Stimulated activated CD4-positive, alpha-beta T cell treated with anti-CD3 and anti-CD28 coated beads, Interleukin-15, amount 100 ng/mL, for 48 hours (primary cell): ENCODE measurements around the gene EME1.
A peak's percentile ranks its signal among the peaks of the same experiment; 100 is the strongest.

Experiments used
- DNase-seq, 2 donors: peaks; one replicate each; pipeline ENCODE4 v3.0.0-alpha.2; 2020; ENCODE audit warnings: low read depth in 2 of 2

EME1 gene

GRCh38 chr17:50348522-50349242 lies 24.3 kb upstream of the EME1 start:
- no peak for DNase-seq

GRCh38 chr17:50349243-50349600 lies 23.8 kb upstream of the EME1 start:
- DNase-seq, result no peak

DNA sequence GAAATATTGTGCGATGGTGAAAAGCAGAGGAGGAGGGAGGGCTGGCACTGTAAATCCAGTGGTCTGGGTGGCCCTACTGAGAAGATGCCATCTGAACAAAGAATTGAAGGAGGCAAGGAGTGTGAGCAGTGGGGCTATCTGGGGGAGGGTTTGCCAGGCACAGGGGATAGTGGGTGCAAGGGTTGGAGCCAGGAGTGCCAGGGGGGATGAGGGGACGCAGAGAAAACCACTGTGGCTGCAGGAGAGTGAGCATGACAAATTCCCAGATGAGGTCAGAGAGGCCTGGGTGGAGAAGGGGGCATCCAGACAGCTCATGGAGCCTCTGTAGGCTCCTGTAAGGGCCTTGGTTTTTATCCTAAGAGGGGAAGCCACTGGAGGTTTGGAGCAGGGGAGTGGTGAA lies 22.3 kb upstream of the EME1 start:
- no peak for DNase-seq

- DNase-seq, result no peak
Observed at GRCh38 chr17:50352072-50352692, 20.8 kb upstream of the EME1 start.

- DNase-seq, result no peak
Observed at GRCh38 chr17:50352693-50353599, 20.1 kb upstream of the EME1 start.

GRCh38 chr17:50353600-50354195 lies 19.3 kb upstream of the EME1 start:
- no peak for DNase-seq

- no peak for DNase-seq
Observed at GRCh38 chr17:50354198-50354597, 18.8 kb upstream of the EME1 start.

DNA sequence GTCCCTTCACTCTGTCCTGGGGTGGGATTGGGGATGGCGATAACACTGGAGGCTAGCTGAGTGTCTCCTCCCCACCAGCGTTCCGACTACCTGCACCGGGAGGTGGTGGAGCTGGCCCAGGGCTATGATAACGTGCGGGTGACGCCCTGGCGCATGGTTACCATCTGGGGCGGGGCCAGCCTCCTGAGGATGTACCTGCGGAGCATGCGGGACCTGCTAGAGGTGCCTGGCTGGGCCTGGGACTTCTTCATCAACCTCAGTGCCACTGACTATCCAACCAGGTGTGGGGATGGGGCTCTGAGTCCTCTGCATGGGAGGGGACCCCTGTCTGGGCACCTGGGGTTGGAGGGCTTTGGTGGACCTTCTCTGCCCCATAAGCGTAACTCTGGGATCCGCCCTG lies 18.3 kb upstream of the EME1 start:
- DNase-seq, result no peak

GRCh38 chr17:50355336-50355700 lies 17.7 kb upstream of the EME1 start:
- DNase-seq, result no peak

DNA sequence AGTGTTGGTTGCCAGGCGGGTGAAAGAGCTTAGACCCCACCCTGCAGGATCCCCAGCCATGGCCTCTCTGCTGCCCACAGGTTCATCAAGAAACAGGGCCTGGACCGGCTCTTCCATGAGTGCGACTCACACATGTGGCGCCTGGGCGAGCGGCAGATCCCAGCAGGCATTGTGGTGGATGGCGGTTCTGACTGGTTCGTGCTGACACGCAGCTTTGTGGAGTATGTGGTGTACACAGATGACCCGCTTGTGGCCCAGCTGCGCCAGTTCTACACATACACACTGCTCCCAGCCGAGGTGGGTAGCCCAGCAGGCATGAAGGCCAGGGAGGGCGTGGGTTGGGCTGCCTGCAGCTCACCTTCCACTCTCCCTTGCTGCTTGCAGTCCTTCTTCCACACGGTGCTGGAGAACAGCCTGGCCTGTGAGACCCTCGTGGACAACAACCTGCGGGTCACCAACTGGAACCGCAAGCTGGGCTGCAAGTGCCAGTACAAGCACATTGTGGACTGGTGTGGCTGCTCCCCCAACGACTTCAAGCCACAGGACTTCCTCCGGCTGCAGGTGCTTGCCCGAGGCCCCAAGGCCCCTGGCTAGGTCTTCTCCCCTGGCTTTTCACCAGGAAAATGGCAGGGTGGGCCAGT lies 17.2 kb upstream of the EME1 start:
- no peak for DNase-seq

GRCh38 chr17:50356418-50356817 lies 16.6 kb upstream of the EME1 start:
- DNase-seq, result no peak

DNA sequence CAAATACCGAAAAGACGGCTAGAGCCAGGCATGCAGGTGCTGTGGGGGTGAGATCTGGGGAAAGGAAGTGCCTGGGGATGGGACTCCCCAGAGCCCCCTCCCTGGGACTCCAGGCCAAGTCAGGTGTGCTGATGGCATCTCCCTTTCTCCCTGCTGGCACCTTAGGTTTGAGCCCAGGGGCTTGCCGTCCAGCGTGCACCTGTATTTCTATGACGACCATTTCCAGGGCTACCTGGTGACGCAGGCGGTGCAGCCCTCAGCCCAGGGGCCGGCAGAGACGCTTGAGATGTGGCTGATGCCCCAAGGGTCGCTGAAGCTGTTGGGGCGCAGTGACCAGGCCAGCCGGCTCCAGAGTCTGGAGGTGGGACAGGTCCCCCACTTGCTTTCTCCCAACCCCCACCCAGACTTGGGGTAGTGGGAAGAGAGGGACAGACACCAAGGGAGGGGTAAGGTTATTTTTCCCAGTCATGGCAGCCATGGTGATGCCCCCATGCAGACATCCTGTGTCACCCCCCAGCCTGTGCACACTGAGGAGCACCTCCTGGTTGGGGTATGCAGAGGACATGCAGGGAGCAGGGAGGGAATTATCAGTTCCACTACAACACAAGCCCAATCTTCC lies 16.0 kb upstream of the EME1 start:
- no peak for DNase-seq

DNA sequence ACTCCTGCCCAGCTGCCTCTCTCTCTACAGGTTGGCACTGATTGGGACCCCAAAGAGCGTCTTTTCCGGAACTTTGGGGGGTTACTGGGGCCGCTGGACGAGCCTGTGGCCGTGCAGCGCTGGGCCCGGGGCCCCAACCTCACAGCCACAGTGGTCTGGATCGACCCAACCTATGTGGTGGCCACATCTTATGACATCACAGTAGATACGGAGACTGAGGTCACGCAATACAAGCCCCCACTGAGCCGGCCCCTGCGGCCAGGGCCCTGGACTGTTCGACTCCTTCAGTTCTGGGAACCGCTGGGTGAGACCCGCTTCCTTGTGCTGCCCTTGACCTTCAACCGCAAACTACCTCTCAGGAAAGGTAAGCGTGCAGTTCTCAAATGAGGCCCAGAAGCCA lies 14.9 kb upstream of the EME1 start:
- no peak for DNase-seq

GRCh38 chr17:50359005-50359699 lies 13.9 kb upstream of the EME1 start:
- DNase-seq, result no peak

DNA sequence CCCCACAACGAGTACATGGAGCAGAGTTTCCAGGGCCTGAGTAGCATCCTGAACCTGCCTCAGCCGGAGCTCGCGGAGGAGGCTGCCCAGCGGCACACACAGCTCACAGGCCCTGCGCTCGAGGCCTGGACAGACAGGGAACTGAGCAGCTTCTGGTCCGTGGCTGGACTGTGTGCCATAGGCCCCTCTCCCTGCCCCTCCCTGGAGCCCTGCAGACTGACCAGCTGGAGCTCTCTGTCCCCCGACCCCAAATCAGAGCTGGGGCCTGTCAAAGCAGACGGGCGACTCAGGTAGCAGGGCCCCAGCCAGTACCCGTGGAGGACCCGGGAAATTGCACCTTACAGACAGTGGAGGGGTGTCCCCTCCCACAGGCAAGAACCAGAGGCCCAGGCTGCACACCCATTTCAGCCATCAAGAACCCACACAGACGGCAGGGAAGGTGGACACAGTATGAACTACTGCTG lies 13.0 kb upstream of the EME1 start:
- DNase-seq, result no peak

DNA sequence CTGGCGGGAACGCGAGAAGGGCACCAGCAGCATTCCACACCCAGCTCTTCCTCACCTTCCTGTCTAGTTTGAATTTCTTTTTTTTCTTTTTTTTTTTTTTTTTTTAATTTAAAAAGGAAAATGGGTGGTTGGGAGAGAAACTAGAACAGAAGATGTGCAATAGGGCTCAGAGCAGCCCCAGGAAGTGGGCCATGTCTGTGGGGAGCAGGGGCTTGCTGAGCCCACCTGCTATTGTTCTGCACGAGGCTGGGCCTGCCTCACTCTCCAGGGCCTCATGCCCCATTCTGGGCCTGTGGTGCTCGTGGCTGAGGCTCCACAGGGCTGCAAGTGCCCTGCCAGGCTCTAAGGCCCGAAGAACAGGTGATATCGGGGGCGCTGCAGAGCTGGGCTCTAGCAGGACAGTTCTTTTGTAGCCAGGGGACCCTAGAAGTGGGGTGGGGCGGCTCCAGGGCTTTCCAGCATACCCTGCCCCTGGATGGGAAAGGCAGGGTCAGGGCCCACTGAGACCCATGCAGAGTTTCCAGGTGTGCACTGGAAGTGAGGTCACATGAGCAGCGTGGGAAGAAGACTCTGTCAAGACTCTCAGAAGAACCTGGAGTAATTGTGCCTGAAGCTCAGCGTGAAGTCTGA lies 12.4 kb upstream of the EME1 start:
- DNase-seq, result no peak

DNA sequence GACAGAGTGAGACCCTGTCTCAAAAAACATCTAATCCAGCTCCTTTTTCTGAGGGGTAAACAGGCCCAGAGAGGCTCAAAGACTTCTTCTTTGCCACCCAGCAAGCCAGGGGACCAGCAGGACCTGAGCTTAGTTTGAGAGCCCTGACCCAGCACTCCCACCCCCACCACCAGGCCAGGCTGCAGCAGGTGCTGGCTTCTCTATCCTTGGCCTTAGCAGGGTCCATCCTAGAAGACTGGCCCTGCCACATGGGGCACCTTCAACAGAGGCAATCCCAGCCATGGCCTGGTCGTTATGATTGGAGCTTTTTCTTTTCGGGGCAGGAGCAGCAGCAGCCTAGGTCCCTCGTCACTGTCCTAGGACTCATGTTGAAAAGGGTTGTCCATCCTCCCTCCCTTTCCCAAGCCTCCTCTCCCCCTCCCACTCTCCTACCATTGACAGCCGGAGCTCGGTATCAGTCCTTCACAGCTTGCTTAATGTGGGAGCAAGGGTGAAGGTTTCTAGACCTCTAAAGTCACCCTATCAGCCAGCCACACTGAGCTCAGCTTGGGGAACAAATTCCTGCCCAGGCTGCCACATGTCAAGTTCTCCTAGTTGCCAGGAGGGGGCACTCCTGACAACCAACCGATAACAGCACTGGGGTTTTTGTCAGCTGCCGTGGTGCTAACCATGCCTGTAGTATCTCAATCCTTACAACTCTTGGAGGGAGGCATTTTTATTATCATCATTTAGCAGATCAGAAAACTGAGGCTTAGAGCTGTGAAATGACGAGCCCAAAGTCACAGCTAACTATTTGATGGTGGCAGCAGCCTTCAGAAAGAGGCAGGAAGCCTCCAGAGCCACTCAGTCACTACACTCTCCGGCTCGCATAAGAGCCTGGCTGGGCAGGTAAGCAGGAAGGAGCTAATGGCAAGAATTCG lies 11.2 kb upstream of the EME1 start:
- DNase-seq, result peak; percentile 35 to 41

- no peak for DNase-seq
Observed at GRCh38 chr17:50362661-50363060, 10.4 kb upstream of the EME1 start.
